ENCODE measurements around the gene B3GNT2.

DNA sequence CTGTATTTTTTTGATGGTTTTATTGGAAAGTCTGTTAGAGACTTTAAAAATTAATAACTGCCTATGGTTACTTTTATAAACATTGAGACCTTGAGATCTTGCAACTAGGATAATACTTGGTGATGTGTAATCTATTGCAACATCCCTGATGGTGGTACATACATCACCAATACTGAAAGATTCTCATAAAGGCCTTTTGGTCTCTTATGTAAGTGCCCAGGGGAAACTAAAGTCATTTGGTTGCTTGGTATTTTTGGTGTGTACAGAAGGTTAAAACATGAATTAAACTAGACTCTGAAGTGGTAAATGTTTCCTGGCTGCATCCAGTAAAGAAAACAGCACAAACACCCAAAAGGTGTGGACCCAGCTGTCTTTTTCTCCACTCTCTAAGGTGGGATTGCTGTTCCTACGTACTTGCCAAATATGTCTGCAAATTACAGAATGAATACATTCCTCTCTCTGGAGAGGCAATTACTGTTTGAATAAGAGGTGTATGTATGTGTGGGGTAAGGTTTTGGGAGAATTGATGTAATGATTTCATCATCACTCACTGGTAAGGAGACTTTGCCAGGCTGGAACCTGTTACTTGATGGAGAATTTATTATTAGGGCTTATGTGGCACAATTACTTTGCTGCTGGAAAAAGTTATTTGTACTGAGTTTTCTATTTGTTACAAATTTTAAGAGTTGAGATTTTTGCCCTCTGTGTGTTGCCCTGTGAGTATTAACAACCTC, 3.6 kb downstream of the B3GNT2 start:
- no peak for TF ChIP-seq POLR2AphosphoS5 (IDR thresholded peaks at IDR 0.05; ENCODE audit: low read depth, low read length)
- TF ChIP-seq POLR2A (IDR thresholded peaks at IDR 0.05; ENCODE audit: low read depth, low read length): no peak

All from GM12892 (cell line).